ENCODE results near the gene P2RX2.

P2RX2 gene

GRCh38 chr12:132620113-132620898, 1.7 kb downstream of the P2RX2 start:
- DNase-seq = no peak

- DNase-seq = no peak
Measured at GRCh38 chr12:132620899-132621656, 2.5 kb downstream of the P2RX2 start.

- no peak for DNase-seq
Measured at GRCh38 chr12:132621657-132622435, 3.3 kb downstream of the P2RX2 start.

GRCh38 chr12:132622437-132623071, 4.0 kb downstream of the P2RX2 start:
- DNase-seq = no peak

GRCh38 chr12:132623072-132623869, 4.7 kb downstream of the P2RX2 start:
- DNase-seq = no peak

- DNase-seq = no peak
Measured at GRCh38 chr12:132624186-132624855, 5.7 kb downstream of the P2RX2 start.

GRCh38 chr12:132624910-132625630, 6.5 kb downstream of the P2RX2 start:
- no peak for DNase-seq

- DNase-seq = no peak
Measured at GRCh38 chr12:132625731-132626430, 7.3 kb downstream of the P2RX2 start.

GRCh38 chr12:132629330-132629729, 10.8 kb downstream of the P2RX2 start:
- no peak for DNase-seq

- DNase-seq = no peak
Measured at GRCh38 chr12:132630672-132631071, 12.1 kb downstream of the P2RX2 start.

- no peak for DNase-seq
Measured at GRCh38 chr12:132631666-132632065, 13.1 kb downstream of the P2RX2 start.

- no peak for DNase-seq
Measured at GRCh38 chr12:132632521-132633228, 14.1 kb downstream of the P2RX2 start.

GRCh38 chr12:132633398-132633797, 14.8 kb downstream of the P2RX2 start:
- DNase-seq = no peak

- no peak for DNase-seq
Measured at GRCh38 chr12:132633901-132634300, 15.3 kb downstream of the P2RX2 start.

- no peak for DNase-seq
Measured at GRCh38 chr12:132634411-132634990, 15.9 kb downstream of the P2RX2 start.

- DNase-seq = no peak
Measured at GRCh38 chr12:132635076-132635955, 16.7 kb downstream of the P2RX2 start.

GRCh38 chr12:132637811-132638210, 19.2 kb downstream of the P2RX2 start:
- DNase-seq = no peak
